MCF 10A (cell line): ENCODE measurements around the gene HYAL1. TPM values are rescaled to one million over a fixed set of nuclear protein-coding genes. Genes with fewer than 3 reads are reported as not detected.

Experiments
- BruUV-seq: library from RNA; stranded (reverse); fragments of 400-500 nt; replicated peaks from 2 replicates; lab custom pipeline; 2021; lab: Mats Ljungman, UMichigan
- CTCF ChIA-PET: fragments of 300-600 bp; sonication (Branson Sonifier 250); formaldehyde crosslinking; extraction: SDS; loops from one replicate; lab custom pipeline; 2021; ENCODE audit warnings: antibody characterized with exemption, inconsistent platforms; lab: Yijun Ruan, JAX
- POLR2A ChIA-PET: fragments of 300-600, 350-650 bp; sonication (Branson Sonifier 250); formaldehyde crosslinking; extraction: SDS; loops from one replicate; lab custom pipeline; 2020; ENCODE audit warnings: antibody characterized with exemption, inconsistent platforms; lab: Yijun Ruan, JAX
- DNase-seq: peaks from one replicate; pipeline ENCODE4 v3.0.0-alpha.2; 2018; ENCODE audit not compliant: unreplicated experiment
- H3K27ac Mint-ChIP-seq: one replicate; pipeline ENCODE4 v1.8.0; 2022; ENCODE audit warnings: mild to moderate bottlenecking, low read depth, mixed read lengths; ENCODE audit not compliant: unreplicated experiment
- H3K27me3 Mint-ChIP-seq: one replicate; pipeline ENCODE4 v1.8.0; 2022; ENCODE audit warnings: mixed read lengths; ENCODE audit not compliant: insufficient read depth, unreplicated experiment
- H3K36me3 Mint-ChIP-seq: one replicate; pipeline ENCODE4 v1.8.0; 2022; ENCODE audit warnings: mild to moderate bottlenecking, moderate library complexity, mixed read lengths; ENCODE audit not compliant: insufficient read depth, unreplicated experiment
- H3K4me1 Mint-ChIP-seq: one replicate; pipeline ENCODE4 v1.8.0; 2022; ENCODE audit warnings: mixed read lengths; ENCODE audit not compliant: insufficient read depth, unreplicated experiment
- H3K4me3 Mint-ChIP-seq: one replicate; pipeline ENCODE4 v1.8.0; 2022; ENCODE audit warnings: mild to moderate bottlenecking, moderate library complexity, mixed read lengths; ENCODE audit not compliant: unreplicated experiment
- H3K9me3 Mint-ChIP-seq: one replicate; pipeline ENCODE4 v1.8.0; 2022; ENCODE audit warnings: mixed read lengths; ENCODE audit not compliant: unreplicated experiment
- intact Hi-C: fragments of 100-400 bp; cut with micrococcal nuclease; formaldehyde crosslinking; loops from 2 replicates; pipeline ENCODE4 v1.14.1; 2022
- total RNA-seq: library from RNA; stranded (reverse); gene quantifications from 2 replicates; pipeline ENCODE4 v1.2.3, GENCODE V29; 2022
- TF ChIP-seq, protein P1 (sequence below): fragments of 200-600 bp; IDR thresholded peaks from one replicate; pipeline ENCODE4 v1.8.0; 2022; ENCODE audit warnings: antibody characterized with exemption, mild to moderate bottlenecking; ENCODE audit not compliant: unreplicated experiment

HYAL1 gene
- total RNA-seq, 1 experiment from 2014 or later = 0.70 TPM

DNA sequence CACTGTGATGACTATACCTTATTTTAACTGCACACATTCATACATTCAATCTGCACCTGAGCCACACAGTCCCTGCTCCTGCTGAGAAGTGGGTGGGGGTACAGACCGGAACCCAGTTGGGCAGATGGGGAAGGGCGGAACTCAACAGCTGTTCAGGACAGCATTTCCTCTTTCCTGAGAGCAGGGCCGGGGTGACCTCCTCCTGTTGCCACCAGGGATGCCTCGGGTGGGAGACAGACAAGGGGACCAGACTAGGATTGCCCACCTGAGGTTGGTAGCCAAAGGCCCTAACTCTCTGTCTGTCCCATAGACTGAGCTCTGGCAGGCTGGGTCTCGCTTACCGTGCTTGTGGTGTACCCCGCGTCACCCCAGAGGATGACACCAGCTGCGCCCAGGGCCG, 15.2 kb upstream of the HYAL1 start:
- H3K27me3 Mint-ChIP-seq = no peaks in the 10 kb centered on the region
- intact Hi-C loops = no loop called here
- POLR2A ChIA-PET = interaction anchor here (0.7 to 1.6 kb wide), 5 partner anchors 9 to 26 kb away, joined by 3 to 7 read pairs (median 5); partner anchors contain the start of genes HYAL3, IFRD2 and NAA80
- no peak overlapping the region for H3K4me3 Mint-ChIP-seq
- no peaks in the 10 kb centered on the region for H3K9me3 Mint-ChIP-seq
- CTCF ChIA-PET = interaction anchor here (0.9 to 1.3 kb wide), 3 partner anchors 10 to 15 kb away, joined by 3 to 6 read pairs (median 3); partner anchors contain the start of gene TUSC2
- TF ChIP-seq, protein P1, sequence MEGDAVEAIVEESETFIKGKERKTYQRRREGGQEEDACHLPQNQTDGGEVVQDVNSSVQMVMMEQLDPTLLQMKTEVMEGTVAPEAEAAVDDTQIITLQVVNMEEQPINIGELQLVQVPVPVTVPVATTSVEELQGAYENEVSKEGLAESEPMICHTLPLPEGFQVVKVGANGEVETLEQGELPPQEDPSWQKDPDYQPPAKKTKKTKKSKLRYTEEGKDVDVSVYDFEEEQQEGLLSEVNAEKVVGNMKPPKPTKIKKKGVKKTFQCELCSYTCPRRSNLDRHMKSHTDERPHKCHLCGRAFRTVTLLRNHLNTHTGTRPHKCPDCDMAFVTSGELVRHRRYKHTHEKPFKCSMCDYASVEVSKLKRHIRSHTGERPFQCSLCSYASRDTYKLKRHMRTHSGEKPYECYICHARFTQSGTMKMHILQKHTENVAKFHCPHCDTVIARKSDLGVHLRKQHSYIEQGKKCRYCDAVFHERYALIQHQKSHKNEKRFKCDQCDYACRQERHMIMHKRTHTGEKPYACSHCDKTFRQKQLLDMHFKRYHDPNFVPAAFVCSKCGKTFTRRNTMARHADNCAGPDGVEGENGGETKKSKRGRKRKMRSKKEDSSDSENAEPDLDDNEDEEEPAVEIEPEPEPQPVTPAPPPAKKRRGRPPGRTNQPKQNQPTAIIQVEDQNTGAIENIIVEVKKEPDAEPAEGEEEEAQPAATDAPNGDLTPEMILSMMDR = no peak
- no TSS peak for BruUV-seq
- no peak for DNase-seq
- no peak overlapping the region for H3K27ac Mint-ChIP-seq
- H3K4me1 Mint-ChIP-seq = peaks cover 28% of the 10 kb centered on the region
- H3K36me3 Mint-ChIP-seq = peaks cover 6% of the 10 kb centered on the region

GRCh38 chr3:50318163-50318562, 14.8 kb upstream of the HYAL1 start:
- POLR2A ChIA-PET = interaction anchor here (0.7 to 1.7 kb wide), 4 partner anchors 10 to 26 kb away, joined by 5 to 21 read pairs (median 6); partner anchors contain the start of genes HYAL3, IFRD2, NAA80 and TUSC2
- CTCF ChIA-PET = interaction anchor here (1.1 to 1.3 kb wide), 4 partner anchors 10 to 18 kb away, joined by 3 to 6 read pairs (median 3); partner anchors contain the start of gene TUSC2
- no peaks in the 10 kb centered on the region for H3K9me3 Mint-ChIP-seq
- TF ChIP-seq, protein P1 = no peak
- no peak overlapping the region for H3K27ac Mint-ChIP-seq
- intact Hi-C loops = no loop called here
- H3K4me3 Mint-ChIP-seq = no peak overlapping the region
- H3K27me3 Mint-ChIP-seq = no peaks in the 10 kb centered on the region
- BruUV-seq = no TSS peak
- H3K4me1 Mint-ChIP-seq = peaks cover 29% of the 10 kb centered on the region
- no peak for DNase-seq
- H3K36me3 Mint-ChIP-seq = peaks cover 6% of the 10 kb centered on the region

- ChIA-PET CTCF (interaction anchor here (0.6 to 1.3 kb wide), 5 partner anchors 11 to 225 kb away, joined by 3 read pairs; partner anchors contain the start of gene TUSC2), POLR2A (interaction anchor here (0.7 to 3.2 kb wide), 11 partner anchors 9 to 1678 kb away, joined by 3 to 30 read pairs (median 4); partner anchors contain the start of genes CYB561D2, HYAL3, IFRD2 and NAA80)
- H3K36me3 Mint-ChIP-seq = peaks cover 6% of the 10 kb centered on the region
- intact Hi-C loops = no loop called here
- peaks cover 29% of the 10 kb centered on the region for H3K4me1 Mint-ChIP-seq
- H3K27ac Mint-ChIP-seq = peak overlapping the region; percentile 93
- H3K9me3 Mint-ChIP-seq = no peaks in the 10 kb centered on the region
- H3K4me3 Mint-ChIP-seq = peak overlapping the region; percentile 58
- TF ChIP-seq, protein P1 = no peak
- BruUV-seq = no TSS peak
- peak; percentile 29 for DNase-seq
- no peaks in the 10 kb centered on the region for H3K27me3 Mint-ChIP-seq
Measured at GRCh38 chr3:50317300-50317699, 13.9 kb upstream of the HYAL1 start.

DNA sequence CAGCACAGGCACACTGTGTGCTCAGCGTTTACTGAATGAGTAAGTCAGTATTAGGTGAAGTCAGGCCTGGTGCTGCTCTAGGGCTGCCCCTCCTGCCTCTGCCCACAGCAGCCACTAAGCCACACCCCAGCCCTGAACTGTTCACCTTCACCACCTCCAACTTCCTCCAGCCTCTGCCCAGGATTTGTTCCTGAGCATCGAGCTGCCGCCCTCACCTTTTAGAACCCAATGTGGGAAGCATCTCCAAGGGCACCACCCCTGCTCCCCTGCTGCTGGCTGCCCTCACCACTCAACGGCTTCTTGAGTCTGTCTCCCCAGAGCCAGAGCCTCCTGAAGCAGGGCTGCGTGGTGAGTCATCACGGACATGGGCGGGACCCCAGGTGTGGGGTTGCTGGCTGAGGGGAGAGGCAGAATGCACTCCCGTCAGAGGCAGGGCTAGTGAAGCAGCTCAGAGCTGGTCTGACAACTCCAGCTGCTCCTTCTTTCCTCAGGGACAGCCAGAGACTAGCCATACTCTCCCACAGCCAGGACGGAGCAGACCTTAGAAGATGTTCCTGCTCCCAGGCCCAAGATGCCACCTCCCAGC, 13.4 kb upstream of the HYAL1 start:
- H3K9me3 Mint-ChIP-seq = no peaks in the 10 kb centered on the region
- peak; percentile 94 for DNase-seq
- BruUV-seq = no TSS peak
- H3K27ac Mint-ChIP-seq = peak overlapping the region; percentile 93
- peaks cover 29% of the 10 kb centered on the region for H3K4me1 Mint-ChIP-seq
- ChIA-PET POLR2A (interaction anchor here (0.7 to 3.2 kb wide), 11 partner anchors 9 to 1679 kb away, joined by 3 to 30 read pairs (median 4); partner anchors contain the start of genes CYB561D2, HYAL3, IFRD2 and NAA80), CTCF (interaction anchor here (0.5 to 1.3 kb wide), 5 partner anchors 11 to 225 kb away, joined by 3 read pairs; partner anchors contain the start of gene TUSC2)
- H3K27me3 Mint-ChIP-seq = no peaks in the 10 kb centered on the region
- intact Hi-C loops = no loop called here
- peaks cover 6% of the 10 kb centered on the region for H3K36me3 Mint-ChIP-seq
- H3K4me3 Mint-ChIP-seq = peak overlapping the region; percentile 58
- TF ChIP-seq, protein P1 = no peak
